ENCODE results near the gene SNRPB.

SNRPB gene

DNA sequence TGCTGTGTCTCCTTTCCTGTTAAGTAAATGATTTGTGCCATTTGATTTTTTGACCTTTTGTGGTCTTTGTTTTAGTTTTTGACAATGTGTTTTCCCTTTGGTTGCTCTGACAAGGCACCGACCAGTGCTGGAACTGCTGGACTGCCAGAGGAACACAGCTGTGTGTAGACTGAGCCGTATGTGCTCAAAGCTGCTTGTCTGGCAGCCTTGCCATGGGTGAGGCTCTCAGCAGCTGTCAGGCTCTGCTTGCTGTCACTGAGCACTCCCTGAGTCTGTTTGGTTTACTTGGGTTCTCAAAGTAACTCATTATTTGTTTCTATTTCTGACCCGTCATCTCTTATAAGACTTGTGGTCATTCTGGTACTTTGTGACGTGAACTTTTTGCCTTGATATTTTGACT, 15.1 kb upstream of the SNRPB start:
- DNase-seq = no peak
- TF ChIP-seq GATA1 (IDR thresholded peaks at IDR 0.05; ENCODE audit: low read depth, low read length) (no peak), POLR2A (IDR thresholded peaks at IDR 0.05; ENCODE audit: low read length) (no peak)

DNA sequence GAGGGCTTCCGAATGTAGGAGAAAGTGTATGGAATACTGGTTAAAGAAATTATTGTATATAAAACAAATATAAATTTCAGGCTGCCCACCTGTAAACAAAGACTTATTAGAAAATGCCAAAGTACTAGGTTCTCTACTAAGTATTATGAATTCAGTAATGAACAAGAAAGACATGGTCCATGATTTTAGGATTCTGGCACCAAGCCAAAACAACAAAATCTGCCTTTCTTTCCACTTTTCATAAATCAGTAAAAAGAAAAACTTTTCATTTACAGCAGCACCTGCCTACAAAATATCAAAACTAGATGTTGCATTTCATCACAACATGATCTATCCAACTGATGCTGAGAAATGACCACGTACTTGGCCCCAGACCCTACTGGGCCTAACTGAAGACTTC, 14.5 kb upstream of the SNRPB start:
- DNase-seq = no peak
- no peak for TF ChIP-seq POLR2A (IDR thresholded peaks at IDR 0.05; ENCODE audit: low read length)
- no peak for TF ChIP-seq GATA1 (IDR thresholded peaks at IDR 0.05; ENCODE audit: low read depth, low read length)

DNA sequence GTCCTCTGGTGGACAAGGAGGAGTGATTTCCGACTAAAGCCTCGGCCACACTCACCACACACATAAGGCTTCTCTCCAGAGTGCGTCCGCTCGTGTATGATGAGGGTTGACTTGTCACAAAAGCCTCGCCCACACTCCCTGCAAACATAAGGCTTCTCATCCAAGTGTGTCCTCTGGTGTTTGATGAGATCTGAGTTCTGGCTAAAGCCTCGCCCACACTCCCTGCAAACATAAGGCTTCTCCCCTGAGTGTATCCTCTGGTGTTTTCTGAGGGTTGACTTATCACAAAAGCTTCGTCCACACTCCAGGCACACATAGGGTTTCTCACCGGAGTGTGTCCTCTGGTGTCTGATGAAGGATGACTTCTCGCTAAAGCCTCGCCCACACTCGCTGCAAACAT, 12.9 kb upstream of the SNRPB start:
- DNase-seq = no peak
- TF ChIP-seq GATA1 (IDR thresholded peaks at IDR 0.05; ENCODE audit: low read depth, low read length) = no peak
- no peak for TF ChIP-seq POLR2A (IDR thresholded peaks at IDR 0.05; ENCODE audit: low read length)

DNA sequence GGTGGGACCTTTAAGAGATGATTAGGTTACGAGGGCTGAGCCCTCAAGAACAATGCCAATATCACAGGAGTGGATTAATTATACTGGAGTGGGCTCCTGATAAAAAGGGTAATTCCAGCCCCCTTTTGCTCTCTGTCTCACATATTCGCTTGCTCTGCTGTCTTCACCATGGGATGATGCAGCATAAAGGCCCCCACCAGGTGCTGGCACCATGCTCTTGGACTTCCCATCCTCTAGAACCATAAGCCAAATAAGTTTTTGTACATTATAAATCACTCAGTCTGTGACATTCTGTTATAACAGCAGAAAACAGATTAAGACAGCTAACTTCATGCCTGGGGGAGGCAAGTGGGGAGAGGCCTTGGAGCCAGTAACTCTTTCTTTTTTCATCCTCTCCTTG, 9.8 kb upstream of the SNRPB start:
- DNase-seq = no peak
- TF ChIP-seq POLR2A (IDR thresholded peaks at IDR 0.05; ENCODE audit: low read length) = no peak
- no peak for TF ChIP-seq GATA1 (IDR thresholded peaks at IDR 0.05; ENCODE audit: low read depth, low read length)

DNA sequence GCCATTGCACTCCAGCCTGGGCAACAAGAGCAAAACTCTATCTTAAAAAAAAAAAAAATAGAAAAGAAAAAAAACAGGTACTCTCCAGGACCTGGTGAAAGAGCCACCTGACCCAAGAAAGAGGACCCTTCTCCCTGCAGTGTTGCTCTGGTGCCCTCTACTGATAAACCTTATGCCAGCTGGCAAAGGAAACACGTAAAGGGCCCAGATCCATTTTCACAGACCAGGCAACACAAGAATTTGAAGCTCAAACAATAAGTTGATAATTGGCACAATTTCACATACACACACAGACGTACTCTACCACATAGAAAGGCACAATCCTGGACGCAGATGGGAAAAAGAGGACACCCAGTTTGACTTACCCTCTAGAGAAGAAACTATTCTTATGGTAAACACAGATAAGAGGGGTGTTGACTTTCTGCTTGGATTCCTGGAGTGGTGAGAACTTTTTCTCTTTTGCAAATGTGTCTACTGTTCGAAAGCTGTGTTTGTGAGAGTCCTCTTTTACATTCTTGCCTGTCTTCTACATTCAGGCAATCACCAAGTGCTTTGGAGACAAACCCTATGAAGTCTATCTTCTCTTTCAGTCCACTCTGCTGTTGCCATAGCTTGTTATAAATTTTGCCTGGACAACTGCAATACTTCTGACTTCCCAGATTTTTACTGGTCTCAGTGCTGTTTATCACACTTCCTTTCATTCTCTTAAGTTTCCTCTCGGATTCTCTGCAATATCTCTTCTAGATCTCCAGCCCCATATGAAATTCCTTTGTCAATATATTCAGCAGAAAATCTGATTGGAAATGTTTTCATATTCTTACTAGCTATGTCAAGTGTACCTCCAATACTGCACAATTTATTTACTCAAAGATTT, 6.4 kb upstream of the SNRPB start:
- no peak for DNase-seq
- TF ChIP-seq GATA1 (IDR thresholded peaks at IDR 0.05; ENCODE audit: low read depth, low read length) (no peak), POLR2A (IDR thresholded peaks at IDR 0.05; ENCODE audit: low read length) (no peak)

DNA sequence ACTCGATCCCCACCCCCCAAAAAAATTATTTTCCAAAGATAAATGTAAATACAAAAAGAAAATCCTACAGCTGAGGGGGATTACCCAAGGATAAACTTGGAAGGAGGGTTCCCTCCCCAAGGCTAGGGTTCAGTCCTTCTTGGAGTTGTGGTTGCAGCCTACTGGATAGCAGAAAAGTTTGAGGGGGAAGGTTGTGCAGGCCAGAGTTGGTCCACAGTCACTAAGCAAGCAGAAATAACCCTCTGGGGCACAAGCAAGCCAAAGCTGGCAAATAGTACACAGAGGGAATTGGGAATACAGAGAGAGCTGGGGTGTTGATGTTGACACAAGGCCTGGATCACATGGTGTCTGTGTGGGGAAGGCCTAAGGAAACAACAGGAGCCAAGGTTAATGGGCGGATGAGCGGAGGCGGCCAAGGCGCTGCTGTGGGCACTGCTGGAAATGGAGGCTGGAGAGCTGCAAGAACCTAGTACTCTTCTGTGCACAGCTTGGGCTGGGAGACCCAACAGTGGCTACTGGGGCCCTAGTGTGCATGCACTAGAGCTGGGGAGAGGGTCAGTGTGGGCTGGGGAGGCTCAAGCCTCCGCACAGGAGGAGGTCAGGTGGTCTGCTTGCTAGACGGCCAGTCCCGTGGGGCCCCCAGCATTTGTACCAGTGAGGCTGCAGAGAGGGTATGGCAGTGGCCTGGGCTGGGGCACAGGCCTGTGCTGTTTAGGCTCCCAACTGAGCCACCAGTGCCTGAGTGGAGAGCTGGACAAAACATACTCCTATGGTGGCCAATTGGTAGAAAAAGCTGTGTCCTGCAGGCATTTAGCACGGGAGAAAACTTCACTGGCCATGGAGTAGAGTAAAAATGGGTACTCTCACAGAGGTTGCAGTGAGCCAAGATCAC, 5.5 kb upstream of the SNRPB start:
- TF ChIP-seq POLR2A (IDR thresholded peaks at IDR 0.05; ENCODE audit: low read length) = no peak
- no peak for TF ChIP-seq GATA1 (IDR thresholded peaks at IDR 0.05; ENCODE audit: low read depth, low read length)

DNA sequence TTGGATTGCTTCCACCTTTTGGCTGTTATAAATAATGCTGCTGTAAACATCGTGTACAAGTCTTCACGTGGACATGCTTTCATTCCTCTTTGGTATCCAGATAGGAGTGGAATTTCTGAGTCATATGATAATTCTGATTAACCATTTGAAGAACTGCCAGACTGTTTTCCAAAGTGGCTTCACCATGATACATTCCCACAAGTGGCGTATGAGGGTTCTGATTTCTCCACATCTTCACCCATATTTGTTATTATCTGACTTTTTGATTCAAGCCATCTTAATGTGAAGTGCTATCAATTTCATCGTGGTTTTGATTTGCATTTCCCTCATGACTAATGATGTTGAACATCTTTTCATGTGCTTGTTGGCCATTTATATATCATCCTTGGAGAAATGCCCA, 2.9 kb upstream of the SNRPB start:
- no peak for DNase-seq
- TF ChIP-seq GATA1 (IDR thresholded peaks at IDR 0.05; ENCODE audit: low read depth, low read length) (no peak), POLR2A (IDR thresholded peaks at IDR 0.05; ENCODE audit: low read length) (no peak)

More for the DNA sequence above, 5.5 kb upstream of the SNRPB start:
- no peak for DNase-seq

DNA sequence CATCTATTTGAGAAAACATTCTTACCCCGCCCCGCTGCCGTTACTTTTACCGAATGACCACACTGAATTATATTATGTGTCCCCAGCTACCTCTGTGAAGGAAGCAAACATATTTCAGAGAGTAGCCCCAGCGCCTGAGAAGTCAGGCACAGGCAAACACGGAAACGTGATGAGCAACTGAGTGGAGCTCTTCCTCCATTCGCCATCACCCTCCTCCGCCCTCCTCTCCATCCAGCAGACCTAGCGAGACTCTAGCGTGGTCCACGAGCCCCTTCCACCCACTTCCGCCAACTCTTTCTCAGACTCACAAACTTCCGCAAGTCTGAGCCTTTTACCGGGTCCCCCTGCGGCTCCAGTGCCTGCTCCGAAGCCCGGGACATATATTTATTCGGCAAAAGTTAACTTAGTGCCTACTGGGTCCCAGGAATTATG, 582 bp downstream of the SNRPB start:
- peak; percentile 74 to 80 for DNase-seq
- TF ChIP-seq GATA1 (IDR thresholded peaks at IDR 0.05; ENCODE audit: low read depth, low read length) (no peak), POLR2A (IDR thresholded peaks at IDR 0.05; ENCODE audit: low read length) (no peak)

DNA sequence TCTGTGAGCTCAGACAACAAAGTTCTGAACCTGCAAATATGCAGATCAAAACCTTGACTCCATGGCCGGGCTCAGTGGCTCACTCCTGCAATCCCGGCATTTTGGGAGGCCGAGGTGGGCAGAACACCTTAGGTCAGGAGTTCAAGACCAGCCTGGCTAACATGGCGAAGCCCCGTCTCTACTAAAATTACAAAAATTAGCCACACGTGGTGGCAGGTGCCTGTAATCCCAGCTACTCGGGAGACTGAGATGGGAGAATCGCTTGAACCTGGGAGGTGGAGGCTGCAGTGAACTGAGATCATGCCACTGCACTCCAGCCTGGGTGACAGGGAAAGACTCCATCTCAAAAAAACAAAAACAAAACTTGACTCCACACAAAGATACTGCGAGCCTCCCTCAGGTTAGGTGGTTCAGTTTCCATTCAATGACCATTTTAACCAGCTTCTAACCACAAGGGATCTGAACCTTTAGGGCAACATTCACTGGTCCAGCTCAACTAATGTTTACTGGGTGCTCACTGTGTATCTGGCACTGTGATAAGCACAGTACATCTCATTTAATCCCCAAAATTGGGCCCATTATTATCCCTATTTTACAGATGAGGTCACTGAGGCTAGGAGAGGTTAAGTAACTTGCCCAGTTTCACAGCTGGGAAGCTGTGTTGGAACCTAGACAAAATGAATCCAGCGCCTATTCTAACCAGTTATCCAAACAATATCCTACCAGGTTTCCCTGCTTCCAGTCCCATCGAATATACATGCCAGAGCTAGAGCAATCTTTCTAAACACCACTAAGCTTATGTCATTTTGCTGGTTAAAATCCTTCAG, 1.8 kb downstream of the SNRPB start:
- TF ChIP-seq POLR2A (IDR thresholded peaks at IDR 0.05; ENCODE audit: low read length) (no peak), GATA1 (IDR thresholded peaks at IDR 0.05; ENCODE audit: low read depth, low read length) (no peak)
- peak in 1 of 2 experiments; percentile 37 for DNase-seq

DNA sequence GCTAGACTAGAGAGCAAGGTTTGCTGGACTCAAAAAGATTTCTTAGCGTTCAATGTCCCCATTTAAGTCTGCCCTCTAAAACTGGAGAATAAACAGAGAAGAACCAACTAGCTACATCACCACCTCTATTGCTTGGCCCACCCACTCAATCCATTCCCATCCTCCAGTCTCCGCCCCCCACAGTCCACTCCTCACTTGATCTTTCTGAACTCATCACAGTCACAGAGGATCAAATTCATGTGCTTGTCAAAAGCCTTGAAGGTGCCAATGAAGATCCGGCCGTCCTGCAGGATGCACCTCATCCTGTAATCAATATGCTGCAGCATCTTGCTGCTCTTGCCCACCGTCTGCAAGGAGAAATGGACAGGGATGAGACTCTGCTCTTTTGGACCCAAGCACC, 3.2 kb downstream of the SNRPB start:
- DNase-seq = no peak
- TF ChIP-seq GATA1 (IDR thresholded peaks at IDR 0.05; ENCODE audit: low read depth, low read length) = no peak
- TF ChIP-seq POLR2A (IDR thresholded peaks at IDR 0.05; ENCODE audit: low read length) = no peak

DNA sequence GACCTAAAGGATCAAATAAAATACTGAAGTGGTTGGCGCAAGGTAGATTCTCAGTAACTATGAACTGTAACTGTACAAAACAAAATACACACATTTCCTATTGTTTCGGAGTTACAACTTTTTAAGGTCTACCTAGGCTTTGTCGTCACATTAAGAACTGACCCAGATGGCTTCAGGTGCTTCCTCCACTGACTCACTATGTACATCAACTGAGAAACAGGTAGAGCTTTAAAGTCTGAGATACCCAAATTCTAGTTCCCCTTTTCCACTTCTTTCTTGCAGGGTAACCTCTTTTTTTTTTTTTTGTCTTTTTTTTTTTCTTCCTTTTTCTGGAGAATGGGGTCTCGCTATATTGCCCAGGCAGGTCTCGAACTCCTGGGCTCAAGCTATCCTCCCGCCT, 5.5 kb downstream of the SNRPB start:
- no peak for TF ChIP-seq GATA1 (IDR thresholded peaks at IDR 0.05; ENCODE audit: low read depth, low read length)
- TF ChIP-seq POLR2A (IDR thresholded peaks at IDR 0.05; ENCODE audit: low read length) = no peak
- no peak for DNase-seq

DNA sequence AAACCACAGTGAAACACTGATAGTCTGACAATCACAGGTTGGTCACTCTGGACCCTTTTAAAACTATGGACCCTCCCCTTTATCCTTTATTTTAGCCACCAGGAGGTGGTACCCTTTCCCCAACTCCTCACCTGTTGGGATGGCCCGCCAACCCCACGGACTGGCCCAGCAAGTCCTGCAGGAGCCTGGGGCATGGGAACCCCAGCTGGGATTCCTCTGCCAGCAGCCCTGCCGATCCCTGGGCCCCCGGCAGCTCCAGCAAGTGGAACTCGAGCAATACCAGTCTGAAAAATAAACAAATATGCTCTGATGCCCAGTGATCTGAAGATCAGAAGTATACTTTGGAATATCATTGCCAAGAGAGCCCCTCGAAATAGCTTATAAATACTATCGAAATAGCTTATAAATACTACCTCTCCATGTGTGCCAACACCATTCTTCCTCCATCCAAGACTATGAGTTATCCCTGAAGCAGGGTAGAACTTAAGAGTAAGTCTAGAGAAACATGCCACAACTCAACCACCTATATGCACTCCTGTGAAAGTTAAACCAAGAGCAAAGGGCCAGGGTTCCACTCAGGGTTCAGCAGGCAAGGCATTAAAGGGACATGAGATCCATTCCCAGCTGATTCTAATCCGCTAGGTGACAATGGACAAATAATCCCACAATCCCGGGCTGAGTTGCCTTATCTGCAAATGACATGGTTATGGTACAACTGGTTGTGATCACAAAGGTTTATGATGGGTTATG, 6.8 kb downstream of the SNRPB start:
- TF ChIP-seq GATA1 (IDR thresholded peaks at IDR 0.05; ENCODE audit: low read depth, low read length) (no peak), POLR2A (IDR thresholded peaks at IDR 0.05; ENCODE audit: low read length) (no peak)
- DNase-seq = no peak

DNA sequence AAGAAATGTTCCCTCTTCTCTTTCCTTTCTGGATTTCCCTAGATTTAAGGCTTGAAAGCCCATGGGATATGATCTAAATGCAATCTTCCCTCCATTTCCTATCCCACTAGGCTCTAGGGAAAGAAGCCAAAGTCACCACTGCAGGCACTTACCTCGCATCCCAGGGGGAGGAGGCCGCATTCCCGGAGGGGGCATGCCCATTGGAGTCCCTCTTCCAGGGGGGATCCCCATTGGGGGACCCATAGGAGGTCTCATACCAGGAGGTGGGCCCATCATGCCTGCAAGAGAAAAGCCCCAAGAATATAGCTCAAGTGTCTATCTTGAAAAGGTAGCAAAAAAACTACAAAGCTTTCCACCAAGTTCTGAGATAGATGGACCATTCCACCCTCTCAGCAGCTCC, 8.1 kb downstream of the SNRPB start:
- no peak for TF ChIP-seq GATA1 (IDR thresholded peaks at IDR 0.05; ENCODE audit: low read depth, low read length)

More for the DNA sequence above, 8.1 kb downstream of the SNRPB start:
- DNase-seq = no peak
